Embryonic facial prominence (tissue), 1 donor: ENCODE data around the gene WDR18.

Experiments used
- DNase-seq: peaks from one replicate; pipeline ENCODE4 v3.0.0-alpha.2; 2016; ENCODE audit errors: extremely low spot score

The WDR18 gene

DNA sequence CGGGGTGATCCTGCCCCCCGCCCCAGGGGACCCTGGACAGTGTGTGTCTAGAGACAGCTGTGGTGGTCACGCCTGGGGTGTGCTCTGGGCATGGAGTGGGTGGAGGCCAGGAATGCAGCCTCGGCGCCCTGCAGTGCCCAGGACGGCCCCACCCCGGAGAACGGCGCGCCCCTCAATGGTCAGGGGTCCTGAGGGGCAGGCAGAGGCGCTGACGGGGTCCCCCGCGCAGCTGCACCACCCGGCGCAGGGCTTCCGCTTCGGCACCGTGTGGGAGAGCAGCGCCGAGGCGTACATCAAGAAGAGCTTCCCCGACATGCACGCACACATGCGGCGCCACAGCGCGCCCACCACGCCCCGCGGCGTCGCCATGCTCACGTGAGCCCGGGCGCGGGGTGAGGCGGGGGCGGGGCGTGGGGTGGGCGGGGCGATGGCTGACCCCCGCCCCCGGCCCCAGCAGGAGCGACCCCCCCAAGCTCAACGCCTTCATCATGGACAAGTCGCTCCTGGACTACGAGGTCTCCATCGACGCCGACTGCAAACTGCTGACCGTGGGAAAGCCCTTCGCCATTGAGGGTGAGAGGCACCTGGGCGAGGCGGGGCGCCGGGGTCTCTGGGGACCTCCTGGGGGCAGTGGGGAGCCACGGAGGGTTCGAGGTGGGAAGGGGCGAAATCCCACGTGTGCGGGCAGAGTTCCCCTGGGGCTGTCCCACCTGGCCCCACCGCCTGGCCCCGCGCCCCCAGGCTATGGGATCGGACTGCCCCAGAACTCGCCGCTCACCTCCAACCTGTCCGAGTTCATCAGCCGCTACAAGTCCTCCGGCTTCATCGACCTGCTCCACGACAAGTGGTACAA is 23.5 kb downstream of the WDR18 start:
- no peak for DNase-seq

DNA sequence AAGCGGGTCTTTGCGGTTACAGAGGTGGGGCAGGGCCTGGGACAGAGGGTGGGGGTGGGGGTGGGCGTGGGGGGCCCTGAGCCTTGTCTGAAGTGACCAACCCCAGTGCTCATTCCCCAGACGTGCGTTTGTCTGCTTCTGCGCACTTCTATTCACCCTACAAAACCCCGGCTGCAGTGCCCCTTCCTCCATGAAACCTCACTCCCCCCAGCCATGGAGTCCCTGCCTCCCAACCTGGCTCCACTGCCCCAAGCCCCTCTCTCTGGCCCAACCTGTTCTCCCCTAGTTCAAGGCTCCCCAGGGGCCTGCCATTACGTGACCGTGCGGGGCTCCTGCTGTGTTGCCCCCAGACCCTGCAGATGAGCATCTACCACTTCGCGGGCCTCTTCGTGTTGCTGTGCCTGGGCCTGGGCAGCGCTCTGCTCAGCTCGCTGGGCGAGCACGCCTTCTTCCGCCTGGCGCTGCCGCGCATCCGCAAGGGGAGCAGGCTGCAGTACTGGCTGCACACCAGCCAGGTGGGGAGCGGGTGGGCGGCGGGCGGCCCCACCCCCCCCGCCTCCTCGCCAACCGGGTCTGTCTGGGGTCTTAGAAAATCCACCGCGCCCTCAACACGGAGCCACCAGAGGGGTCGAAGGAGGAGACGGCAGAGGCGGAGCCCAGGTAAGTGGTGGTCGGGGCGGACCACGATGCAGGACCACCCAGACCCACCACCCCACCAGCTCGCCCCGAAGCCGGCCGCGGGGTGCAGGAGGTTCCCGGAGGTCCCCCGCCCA is 24.3 kb downstream of the WDR18 start:
- DNase-seq: no peak

DNA sequence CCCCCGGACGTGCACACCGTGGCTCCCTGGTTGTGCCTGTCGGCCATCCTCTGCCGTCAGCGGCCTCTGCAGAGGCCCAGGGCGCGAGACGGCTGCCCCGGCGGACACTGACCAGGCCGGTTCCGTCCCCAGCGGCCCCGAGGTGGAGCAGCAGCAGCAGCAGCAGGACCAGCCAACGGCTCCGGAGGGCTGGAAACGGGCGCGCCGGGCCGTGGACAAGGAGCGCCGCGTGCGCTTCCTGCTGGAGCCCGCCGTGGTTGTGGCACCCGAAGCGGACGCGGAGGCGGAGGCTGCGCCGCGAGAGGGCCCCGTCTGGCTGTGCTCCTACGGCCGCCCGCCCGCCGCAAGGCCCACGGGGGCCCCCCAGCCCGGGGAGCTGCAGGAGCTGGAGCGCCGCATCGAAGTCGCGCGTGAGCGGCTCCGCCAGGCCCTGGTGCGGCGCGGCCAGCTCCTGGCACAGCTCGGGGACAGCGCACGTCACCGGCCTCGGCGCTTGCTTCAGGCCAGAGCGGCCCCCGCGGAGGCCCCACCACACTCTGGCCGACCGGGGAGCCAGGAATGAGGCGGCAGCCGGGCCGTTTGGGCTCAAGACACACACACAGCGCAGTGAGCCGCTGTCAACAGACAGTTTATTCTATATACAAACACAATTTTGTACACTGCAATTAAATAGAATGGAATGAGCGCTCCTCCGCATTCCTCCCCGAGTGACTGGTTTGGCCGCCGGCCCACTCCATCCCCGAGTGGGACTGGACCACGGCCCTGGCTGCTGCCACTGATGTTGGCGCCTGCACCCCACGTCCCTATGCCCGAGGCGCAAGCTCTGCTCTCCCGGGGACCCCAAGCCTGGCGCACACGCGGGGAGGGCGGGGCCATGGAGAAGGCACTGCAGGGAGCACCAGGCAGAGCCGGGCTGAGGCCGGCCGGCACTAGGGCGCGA is 25.2 kb downstream of the WDR18 start:
- no peak for DNase-seq

DNA sequence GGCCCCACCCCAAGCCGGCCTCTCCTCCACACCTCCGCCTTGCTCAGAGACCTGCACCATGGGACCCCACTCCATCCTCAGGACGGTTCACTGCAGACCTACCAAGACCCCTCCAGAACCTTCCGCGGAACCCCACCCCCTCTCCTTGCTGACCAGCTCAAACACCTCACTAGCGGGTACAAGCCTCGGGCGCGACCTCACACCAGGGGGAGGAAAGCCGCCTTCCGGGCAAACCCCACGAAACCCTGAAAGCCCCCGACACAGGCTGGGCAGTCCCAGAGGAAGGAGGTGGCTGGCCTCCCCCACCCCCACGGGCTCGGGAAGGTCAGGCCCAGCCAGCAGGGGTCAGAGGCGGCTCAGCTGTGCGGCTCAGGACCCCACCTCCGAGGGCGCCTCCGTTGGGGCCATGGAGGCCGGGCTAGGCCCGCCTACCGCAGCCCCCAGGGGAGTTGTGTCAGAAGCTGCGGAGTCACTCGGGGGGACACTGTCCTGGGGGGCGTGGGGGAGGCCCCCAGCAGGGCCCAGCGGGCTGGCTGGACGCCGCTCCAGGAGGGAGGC is 25.9 kb downstream of the WDR18 start:
- no peak for DNase-seq

DNA sequence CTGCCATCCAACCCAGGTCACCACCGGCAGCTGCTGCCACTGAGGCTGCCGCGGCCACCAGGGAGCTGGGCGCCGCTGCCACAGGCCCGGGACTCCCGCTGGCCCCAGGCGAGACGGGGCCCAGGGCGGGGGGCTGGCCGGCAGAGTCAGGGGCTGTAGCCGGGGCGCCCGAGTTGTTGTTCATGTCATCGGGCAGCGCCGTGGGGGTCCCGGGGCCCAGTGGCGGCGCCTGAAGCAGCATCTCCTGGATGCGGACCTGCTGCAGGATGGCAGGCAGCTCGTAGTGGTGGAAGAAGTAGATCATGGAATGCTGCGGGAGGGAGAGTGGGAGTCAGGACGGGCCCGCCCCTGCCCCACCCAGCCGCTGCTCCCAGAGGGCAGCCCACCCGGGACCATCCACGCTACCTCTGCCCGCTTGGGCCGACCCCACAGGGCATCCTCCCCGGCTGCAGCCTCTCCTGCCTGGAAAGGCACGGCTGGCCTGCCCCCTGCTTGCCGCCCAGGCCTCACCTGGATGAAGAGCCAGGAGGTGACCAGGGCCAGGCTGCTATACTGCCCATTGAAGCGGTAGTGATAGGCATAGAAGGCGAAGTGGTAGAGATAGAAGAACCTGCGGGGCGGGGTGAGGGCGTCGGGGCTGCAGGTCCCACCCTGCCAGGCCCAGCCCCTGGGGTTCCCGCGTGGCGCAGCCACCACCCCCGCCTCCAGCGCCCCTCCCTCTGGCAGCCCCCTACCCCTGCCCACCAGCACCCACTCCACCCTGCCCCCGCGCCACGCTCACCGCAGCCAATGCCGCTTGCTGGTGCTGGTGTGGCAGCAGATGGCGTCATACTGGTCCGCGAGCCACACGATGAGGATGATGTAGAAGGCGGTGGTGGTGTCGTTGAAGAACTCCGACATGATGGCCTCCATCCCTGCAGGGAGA is 26.7 kb downstream of the WDR18 start:
- no peak for DNase-seq

DNA sequence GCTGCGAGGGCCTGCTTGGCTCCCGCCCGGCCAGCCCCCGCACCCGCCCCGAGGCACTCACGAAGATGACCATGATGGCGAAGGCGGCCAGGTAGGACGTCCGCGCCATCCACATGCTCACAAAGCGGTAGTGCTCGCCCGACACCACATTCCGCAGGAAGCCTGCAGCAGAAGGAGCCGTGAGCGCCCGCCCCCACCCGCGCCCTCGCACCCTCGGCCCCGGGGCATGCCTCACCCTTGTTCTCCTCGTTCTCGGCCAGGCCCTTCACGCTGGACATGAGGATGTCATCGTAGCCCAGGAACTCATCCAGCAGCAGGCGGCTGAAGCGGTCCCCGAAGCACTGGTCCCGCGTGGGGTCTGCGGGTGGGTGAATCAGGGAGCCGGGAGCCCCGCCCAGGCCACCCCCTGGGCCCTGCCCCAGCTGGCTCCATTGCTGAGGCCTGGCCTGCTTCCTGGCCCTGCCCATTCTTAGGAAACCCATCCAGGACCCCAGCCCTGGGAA is 27.7 kb downstream of the WDR18 start:
- no peak for DNase-seq

DNA sequence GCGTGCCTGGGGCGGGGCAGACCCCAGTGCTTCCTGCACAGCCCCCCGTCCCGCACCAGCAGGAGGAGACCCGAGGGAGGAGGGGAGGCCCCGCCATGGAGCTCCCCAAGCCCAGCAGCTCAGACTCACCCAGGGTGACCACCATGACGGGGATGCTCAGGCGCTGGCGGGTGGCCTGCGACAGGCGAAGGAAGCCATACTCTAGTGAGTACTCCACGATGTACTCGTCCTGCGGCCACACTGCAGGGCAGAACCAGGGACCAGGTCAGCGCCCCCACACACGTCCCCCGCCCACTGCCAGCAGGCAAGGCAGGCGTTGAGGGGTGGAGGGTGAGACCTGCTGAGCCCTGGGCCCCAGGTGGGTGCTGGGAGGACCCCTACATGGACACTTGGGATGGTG is 28.2 kb downstream of the WDR18 start:
- DNase-seq: no peak

DNA sequence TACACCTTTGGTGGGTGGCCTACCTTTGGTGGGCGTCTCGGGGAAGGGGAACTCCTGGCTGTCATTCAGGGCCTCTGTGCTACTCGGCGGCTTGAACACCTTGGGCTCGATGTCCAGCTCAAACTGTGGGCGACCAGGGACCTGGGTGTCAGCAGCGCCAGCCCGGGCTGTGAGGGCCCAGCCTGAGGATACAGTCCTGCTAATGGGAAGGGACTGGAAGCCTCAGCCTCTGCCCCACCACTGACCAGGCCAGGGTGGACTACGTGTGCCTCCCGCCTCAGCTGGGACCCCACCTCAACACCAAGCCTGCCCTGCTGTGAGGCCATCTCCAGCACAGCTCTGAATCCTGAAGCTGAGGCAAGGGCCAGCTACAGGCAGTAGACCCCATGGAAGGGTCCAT is 29.1 kb downstream of the WDR18 start:
- DNase-seq: no peak

DNA sequence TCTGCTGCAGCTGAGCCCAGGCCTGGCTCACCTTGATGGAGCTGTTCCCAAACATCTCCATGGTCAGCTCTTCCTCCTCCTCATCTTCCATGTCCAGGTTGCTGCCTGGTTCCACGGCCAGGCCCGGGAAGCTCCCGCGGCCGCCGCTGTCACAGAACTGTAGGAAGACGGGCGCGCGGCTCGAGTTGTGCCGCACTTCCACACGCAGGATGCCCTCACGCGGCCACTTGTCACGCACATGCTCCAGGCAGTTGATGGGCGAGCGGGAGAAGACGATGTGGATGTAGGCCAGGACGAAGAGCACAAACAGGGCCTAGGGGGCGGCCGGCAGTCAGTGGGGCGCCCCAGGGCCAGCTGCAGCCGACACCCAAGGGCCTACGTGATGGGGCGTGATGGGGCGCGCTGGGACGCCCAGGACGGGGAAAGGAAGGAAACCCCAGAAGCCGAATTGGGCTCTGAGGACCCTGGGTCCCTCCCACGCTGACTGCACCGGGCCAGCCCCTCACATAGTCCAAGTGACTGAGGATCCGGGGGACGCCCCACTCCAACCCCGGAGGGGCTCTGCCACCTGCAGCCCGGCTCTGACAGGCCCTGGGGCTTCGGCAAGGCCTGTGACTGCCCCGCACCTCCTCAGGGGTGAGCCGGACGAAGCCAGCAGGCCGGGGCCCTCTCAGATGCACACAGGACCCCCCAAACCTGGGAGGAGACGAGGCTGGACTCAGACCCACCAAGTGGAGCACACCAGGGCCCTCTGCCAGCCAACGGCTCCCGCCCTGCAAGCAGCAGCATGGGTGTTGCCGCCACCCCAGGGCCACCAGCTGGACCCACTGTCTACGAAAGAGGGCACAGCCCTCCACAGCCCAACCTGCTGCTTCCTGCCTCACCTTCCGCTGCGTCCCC is 30.3 kb downstream of the WDR18 start:
- DNase-seq: no peak

DNA sequence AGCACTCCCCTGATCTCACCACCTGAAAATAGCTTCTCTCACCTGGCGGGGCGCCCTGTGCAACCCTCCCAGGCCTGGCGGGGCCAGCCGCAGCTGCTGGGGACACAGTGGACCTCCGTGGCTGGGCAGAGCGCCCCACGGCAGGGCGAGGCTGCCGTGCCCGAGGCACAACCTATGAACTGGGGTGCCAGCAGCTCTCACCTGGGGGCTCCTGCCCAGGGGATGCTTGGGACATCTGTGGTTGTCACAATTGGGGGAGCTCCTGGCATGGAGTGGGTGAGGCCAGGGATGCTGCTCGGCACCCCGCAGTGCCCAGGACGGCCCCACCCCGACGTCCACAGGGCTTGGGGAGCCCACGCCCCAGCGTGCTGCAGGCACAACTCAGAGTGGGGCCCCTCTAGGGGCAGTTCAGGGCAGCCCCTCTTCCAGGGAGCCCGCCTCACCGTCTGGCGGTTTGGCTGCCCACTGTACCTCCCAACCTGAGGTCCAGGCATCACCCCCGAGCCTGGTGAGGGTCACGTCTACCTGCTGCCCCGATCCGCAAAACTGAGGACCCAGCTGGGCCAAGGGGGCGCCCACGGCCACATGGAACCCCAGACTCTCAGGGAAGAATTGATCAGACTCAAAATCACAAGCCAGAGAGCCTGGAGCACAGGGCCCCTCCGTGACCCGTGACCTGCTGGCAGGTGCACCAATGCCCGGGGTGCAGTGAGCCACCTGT is 31.1 kb downstream of the WDR18 start:
- no peak for DNase-seq

DNA sequence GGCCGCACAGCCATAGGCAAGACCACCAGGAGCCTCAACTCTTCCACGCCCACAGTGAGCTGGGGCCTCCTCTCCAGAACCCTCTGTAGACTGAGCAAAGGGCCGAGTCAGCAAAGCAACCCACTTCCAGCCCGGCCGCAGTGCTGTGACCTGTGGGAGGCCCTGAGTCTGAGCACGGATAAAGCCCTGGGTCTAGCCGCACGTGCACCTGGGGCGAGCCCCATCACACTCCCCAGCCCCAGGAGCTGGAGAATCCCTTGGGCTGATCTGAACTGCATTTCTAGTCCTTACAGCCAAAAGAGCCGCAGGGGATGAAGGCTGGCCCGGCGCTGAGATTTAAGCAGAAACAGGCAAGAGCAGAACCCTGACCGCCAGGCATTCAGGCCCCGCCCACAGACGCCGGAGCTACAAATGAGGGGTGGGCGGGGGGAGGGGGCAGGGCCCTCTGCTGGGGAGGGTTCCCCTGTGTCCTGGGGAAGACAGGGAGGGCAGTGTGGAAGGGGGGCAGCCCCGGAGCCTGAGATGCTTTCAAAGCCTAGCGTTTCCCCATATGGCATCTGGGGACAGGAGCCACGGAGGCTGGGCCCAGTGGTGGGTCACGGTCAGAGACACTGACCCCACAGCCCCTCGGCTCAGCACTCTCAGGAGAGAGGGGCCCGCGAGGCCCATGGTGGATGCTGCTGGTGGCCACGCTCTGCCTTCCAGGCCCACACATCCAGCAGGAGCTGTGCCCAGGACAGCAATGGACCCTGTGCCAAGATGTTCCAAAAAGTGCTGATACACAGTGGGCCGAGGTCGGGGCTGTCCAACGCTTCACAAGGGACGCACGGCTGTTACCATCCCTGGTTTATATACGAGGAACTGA is 31.9 kb downstream of the WDR18 start:
- no peak for DNase-seq

DNA sequence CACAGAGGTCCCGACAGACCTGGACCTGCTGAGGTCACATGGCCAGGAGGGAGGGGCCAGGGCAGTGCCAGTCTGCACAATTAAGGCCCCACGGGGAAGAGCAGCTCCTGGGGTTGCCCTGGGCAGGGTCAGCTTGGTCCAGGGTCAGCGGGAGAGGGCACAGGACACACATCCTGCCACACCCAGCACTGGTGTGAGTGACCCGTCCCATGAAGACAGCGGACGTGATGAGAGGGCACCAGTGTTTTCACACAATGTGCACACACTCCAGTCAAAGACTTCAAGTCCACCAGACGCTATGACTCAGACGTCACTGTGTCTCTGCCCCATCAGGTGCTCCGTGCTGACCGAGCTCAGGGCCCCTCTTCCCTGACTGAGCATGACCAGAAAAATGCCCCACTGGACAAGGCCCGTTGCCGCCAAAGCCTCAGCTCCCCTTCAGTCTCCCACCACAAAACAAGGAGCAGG is 32.5 kb downstream of the WDR18 start:
- no peak for DNase-seq

DNA sequence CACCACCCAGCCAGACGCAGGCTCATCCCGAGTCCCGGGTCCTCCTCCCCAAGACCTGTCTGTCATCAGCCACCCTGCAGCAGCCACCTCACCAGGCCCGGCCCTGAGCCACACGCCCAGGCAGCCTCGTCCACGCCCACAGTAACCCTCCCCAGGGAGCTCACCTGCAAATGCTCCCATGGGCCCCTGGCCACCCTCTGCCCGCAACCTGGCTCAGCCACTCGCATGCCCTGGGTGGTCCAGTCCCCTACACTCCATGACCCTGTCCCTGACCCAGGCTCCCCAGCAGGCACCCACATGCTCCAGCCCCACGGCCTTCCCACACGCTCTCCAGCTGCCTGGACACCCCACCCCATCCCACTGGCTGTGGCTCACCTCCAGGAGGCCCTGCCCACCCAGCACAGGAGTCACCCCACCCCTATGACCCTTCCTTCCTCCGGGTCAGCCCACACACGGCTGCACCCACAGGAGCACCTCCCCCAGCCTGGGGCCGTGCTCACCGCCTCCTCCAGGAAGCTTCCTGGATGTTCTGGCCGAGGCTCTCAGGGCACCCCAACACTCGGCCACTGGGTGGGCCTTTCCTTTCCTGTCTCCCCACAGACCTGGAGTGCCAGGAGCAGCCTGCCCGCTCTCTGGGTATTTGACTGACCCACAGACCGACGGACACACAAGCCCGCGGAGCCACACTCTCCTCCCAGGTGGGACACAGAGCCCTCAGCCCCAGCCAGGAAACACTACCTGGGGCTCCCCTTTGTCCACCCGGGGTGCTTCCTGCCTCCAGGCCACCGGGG is 33.2 kb downstream of the WDR18 start:
- DNase-seq: no peak

DNA sequence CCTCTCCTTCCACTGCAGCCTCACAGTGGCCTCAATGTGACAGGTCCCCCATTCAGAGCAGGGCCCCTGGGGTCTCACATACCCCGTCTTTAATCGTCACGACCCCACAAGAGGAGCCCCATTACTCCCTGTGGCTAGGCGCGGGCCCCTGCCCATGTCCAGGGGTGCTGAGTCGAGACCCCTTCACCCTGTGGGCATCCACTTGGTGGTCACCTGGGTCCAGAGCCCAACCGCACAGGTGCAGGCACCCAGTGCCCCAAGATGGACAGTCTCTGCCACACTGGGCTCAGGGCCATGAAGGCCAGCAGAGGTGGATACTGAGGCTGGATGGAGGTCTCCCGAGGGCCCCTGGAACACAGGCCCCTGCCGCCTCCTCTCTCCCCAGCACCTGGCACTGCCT is 33.8 kb downstream of the WDR18 start:
- no peak for DNase-seq

DNA sequence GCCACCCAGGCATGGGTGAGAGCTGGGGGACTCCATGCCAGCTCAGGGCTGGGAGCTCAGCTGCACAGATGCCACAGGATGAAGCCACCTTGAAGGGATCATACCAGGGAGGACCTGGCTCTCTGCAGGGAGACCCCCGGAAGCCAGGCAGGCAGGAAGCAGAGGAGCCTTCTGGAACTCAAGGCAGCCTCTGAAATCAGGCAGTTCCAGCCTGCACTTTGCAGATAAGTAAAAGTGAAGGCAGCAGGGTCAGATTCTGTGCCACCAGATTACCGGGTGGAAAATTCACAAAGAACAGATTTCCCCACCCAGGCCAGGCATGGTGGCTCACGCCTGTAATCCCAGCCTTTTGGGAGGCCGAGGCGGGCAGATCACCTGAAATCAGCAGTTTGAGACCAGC is 34.2 kb downstream of the WDR18 start:
- no peak for DNase-seq

DNA sequence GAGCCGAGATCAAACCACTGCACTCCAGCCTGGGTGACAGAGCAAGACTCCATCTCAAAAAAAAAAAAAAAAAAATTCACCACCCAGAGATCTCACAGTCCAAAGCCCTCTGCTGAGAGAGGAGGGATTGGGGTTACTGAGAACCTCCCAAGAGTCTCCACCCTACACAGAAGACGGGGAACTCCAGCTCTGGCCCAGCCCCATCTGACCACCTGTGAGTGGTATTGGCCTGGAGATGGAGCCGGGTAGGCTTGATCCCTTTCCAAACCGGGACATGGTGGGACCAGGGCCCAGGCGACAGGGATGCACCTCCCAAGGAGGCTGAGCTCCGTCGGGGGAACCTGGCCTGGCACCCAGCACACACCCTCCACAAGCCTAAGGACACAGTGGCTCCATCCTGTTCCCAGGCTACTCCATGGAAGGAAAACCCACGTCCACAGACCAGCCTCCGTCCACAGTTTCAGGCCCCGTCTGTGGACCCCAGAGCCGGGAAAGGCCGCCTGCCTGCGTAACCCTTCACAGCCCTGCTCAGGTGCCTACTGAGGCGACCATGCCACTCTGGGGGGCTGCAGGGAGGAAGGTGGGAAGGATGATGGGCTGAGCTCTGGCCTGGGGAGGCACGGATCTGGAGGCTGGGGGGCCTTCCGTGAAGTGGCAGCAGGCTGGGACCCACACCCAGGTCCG is 34.9 kb downstream of the WDR18 start:
- DNase-seq: no peak
